Gastrocnemius medialis (tissue), 4 donors: ENCODE data around the gene KIF16B.
"Not testable (repeated sequence)": the region's sequence is repeated elsewhere in the genome, so short reads cannot be mapped to it uniquely, and the experiment has no call there.

Experiments used
- POLR2A ChIP-seq, 2 donors: fragments of 450-650 bp; IDR thresholded peaks; one replicate each; pipeline ENCODE4 v1.6.1; 2017; ENCODE audit warnings: antibody characterized with exemption in 2 of 2, mild to moderate bottlenecking in 2 of 2, moderate library complexity in 2 of 2
- TF ChIP-seq, protein P1 (sequence below), 5 experiments: fragments of 450-650 bp in 3 of 5; fragments of 200-600 bp in 2 of 5; sonication (generic) in 2 of 5; IDR thresholded peaks in 4 of 5; conservative IDR thresholded peaks in 1 of 5; 1 replicate in 4 of 5; 2 replicates in 1 of 5; pipeline ENCODE4 v1.5.1; 2016 to 2019; ENCODE audit warnings: antibody characterized with exemption in 5 of 5, mild to moderate bottlenecking in 3 of 5, moderate library complexity in 3 of 5

- not testable (repeated sequence) for TF ChIP-seq POLR2A (IDR thresholded peaks at IDR 0.05)
- TF ChIP-seq, protein P1, sequence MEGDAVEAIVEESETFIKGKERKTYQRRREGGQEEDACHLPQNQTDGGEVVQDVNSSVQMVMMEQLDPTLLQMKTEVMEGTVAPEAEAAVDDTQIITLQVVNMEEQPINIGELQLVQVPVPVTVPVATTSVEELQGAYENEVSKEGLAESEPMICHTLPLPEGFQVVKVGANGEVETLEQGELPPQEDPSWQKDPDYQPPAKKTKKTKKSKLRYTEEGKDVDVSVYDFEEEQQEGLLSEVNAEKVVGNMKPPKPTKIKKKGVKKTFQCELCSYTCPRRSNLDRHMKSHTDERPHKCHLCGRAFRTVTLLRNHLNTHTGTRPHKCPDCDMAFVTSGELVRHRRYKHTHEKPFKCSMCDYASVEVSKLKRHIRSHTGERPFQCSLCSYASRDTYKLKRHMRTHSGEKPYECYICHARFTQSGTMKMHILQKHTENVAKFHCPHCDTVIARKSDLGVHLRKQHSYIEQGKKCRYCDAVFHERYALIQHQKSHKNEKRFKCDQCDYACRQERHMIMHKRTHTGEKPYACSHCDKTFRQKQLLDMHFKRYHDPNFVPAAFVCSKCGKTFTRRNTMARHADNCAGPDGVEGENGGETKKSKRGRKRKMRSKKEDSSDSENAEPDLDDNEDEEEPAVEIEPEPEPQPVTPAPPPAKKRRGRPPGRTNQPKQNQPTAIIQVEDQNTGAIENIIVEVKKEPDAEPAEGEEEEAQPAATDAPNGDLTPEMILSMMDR (IDR thresholded peaks at IDR 0.05 in 4 of 5, conservative IDR thresholded peaks at IDR 0.05 in 1 of 5): not testable (repeated sequence)
These were observed 346.3 kb downstream of the KIF16B start for GRCh38 chr20:16226961-16227360.
